SK-N-DZ (cell line): ENCODE data around the gene SNTG2.

Source experiments
- DNase-seq: peaks from one replicate; pipeline ENCODE4 v3.0.0-alpha.2; 2015; ENCODE audit warnings: low spot score

Gene SNTG2

DNA sequence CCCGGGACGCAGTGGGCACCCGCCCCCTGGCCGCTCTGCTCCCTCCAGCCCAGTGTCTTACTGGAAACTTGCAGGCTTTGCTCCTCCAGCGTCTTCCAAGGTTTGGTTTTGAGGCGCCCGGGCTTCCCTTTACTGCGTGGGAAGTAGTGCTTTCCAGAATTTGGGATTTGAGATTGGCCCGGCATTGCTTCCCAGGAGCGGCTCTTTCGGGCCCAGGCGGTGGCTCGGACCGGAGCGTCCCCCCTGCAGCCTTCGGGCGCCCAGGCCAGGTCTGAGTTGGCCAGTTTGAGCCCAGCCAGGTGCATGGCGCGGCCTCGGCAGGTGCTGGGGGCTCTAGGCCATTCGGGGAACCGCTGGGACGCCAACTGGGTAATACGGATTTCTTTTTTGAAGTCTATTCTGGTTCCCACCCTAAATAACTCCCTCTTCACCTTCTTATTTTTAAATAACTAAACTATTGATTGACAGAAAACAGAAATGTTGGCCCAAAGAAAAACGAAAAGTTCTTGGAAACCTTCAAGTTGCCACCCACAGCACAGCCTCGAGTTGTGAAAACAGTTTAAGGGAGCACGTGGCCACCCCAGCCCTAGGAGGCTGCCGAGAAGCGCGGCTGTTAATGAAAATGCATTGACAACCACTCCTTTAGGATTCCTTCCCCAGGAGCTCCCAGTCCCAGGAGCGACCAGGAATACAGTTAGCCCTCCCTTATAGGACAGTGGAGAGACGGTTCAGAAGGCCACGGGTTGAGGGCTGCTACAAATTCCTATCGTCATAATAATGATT is 766 bp downstream of the SNTG2 start:
- DNase-seq = no peak

DNA sequence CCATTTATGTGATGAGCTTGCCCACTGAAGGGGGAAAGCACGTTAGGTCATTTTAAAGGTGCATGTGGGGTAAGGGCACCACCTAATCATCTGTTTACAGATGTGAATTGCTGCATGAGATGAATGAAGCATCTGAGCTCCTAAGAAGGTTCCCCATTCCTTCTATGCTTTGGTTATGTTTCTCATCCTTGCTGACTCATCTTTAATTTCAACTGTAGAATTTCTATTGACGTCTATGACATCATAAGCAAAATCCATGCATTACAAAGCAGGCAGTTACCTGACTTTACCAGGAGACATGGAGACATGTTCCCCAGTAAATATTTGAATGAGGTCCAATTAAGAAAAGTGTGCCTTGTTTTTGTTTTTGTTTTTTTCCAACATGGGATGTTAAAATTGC is 2.8 kb downstream of the SNTG2 start:
- DNase-seq = no peak

DNA sequence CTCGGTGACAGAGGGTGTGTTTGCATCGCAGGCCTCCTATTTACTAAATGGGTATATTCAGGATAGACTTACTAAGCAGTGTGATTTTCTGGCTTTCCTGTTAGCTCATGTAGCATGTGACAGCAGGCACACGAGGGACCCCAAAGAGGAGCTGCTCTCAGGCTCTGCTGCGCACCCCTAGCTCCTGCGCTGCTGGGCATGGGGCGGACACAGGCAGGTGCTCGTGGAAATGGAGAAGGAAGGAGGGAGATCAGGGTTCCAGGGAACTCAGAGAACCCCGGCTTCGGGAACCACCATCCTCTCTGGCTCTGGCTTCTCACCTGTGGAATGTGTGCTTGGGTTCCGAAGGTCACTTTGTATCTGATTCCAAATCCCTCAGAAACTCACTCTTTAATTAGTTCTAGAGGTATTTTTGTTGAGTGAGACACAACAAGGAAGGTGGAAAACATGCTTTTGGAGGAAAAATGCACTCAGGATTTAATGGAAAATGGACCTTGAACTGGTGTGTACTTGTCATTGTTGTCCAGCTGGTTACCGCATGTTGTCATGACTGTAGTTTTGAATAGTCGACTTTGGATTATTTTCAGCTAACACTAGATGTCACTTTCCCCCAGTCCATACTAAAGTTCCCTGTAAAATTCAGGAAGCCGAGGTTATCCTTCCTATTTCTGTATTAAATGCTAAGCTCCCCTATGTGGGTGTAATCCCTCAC is 3.5 kb downstream of the SNTG2 start:
- no peak for DNase-seq

DNA sequence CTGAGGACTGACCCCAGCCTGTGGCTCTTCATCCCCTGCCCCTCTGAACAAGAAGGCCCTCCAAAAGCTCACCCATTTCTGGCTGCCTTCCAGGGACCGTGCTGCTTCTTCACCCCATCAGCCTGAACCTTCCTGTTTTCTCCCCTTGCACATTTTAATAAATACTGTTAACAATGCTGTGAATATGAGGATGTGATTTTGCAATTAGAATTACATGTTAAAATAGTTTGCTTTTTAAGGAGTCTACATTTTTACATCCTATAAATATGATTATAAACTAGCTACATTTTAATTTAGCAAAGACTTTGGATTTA is 4.0 kb downstream of the SNTG2 start:
- no peak for DNase-seq

DNA sequence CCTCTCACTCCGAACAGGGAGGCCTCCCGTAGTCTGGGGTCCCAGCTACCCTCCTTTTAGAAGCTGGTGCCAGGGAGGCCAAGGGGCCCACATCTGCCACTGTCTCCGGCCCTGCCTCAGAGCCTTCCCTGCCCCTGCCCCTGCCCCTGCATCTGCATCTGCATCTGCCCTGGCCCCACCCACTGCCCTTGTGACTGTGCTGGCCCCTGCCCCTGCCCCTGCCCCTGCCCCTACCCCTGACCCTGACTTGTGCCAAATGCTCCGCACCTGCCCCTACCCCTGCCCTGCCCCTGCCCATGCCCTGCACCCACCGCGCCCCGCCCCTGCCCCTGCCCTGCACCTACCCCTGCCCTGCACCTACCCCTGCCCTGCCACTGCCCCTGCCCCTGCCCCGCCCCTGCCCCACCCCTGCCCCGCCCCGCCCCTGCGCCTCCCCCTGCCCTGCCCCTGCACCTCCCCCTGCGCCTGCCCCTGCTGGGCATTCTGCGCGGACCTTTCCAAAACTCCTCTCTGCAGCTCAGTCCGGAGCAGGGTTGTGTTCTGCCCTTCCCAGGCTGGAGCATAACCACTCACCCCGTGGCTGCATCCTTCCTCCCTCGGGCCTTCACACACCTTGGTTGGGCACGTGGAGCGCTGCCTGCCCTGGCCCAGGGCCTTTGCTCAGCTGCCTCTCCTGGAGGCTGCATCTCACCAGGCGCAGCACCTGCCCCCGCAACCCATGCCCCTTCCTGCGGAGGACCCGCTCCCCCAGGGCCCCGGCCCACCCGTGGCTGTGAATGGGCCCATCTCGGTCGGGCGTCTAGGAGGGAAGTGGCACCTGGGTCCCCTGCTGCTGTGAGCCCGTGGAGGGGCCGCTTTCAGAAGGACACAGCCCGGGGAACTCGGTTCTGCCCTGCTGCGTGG is 5.4 kb downstream of the SNTG2 start:
- no peak for DNase-seq

DNA sequence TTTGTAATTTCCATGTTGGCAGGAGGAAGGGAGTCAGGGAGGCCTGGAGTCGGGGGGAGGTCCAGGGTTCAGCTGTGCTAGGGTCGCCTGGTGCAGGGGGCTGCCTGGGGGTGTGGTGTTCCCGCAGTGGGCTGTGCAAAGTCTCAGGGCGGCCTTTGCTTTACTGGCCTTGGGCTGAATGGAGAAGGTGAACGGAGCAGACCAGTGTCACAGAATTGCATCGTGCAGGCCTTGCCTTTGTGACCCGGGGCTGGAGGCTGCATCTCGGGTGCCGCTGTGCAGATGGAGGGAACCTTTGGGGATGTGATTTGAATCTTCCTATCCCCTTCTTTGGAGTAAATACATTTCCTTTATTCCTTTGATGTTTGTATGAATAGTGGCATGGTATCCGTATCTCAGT is 8.8 kb downstream of the SNTG2 start:
- DNase-seq = no peak

DNA sequence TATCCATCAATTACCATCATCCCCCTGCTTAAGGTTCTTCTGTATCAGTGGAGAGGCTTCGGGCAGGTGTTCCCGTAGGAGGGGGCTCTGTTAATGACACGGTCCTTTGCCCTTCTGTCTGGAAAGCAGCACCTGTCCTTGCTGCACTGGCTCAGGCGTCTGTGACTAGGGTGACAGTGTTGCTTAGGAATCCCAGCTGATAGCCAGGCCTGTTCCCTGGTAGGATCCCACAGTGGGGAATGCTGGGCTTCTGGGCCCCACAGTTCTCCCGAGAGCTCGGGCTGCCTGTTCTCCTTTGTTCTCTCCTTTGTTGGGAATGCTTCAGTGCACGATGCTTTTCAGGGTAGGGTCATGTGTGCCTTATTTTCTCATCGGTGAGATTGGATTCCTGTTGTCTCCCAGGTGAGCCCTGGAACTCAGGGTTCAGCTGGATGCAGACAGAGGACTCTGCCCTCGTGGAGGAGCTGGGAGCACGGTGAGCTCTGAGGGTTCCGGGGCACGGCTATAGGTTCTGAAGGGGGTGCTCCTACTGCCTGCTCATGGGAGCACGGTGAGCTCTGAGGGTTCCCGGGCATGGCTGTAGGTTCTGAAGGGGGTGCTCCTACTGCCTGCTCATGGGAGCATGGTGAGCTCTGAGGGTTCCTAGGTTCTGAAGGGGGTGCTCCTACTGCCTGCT is 9.6 kb downstream of the SNTG2 start:
- no peak for DNase-seq

DNA sequence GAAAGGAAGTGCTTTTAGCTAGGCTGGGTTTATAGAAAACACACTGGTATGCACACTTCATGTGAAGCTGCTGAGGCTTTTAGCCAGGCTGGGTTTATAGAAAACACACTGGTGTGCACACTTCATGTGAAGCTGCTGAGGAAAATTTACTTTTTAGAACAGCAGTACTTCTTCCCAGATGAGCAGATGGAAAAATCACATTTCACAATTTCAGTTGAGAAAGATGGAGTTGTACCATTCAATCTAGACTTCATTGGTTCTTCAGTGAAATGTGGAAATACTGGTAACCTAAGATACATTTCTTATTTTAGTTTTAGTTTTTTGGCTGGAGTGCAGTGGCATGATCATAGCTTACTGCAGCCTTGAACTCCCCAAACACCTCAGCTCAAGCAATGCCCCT is 11.1 kb downstream of the SNTG2 start:
- no peak for DNase-seq

DNA sequence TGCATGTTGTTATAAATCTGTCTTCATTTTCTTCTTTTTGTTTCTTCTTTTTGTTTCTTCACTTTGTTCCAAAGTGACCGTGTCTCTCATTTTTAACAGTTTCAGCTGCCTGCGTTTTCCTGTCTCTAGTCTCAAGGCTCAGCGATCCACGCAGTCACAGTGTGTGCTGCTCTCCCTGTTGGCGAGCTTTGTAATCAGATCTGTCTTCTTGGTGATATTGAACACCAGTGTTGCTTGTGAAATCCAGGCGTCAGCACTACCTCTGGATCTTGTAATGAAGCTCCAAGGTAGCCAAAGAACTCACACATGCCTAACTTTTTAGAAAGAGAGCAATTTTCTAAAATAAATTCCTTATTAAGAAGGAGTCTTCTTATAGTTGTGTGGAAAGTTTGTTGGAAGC is 13.2 kb downstream of the SNTG2 start:
- DNase-seq = no peak

DNA sequence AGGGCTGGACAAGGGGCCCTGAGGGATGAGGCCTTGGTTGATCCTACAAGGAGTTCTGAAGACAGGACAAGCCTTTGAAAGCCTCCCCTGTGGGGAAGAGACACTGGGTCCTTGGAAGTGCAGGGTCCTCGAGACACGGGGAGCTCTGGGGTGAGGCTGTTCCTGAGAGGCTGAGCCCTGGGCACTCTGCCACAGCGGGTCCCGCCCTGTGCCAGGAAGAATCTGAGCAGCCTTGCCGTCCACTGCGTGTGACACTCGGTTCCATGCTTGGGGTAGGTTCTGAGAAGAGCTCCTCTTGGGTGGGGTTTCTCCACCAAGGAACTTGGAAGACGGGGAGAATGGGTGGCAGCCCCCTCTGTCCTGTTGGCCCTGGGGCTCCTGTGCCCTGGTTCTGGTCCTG is 13.9 kb downstream of the SNTG2 start:
- no peak for DNase-seq

DNA sequence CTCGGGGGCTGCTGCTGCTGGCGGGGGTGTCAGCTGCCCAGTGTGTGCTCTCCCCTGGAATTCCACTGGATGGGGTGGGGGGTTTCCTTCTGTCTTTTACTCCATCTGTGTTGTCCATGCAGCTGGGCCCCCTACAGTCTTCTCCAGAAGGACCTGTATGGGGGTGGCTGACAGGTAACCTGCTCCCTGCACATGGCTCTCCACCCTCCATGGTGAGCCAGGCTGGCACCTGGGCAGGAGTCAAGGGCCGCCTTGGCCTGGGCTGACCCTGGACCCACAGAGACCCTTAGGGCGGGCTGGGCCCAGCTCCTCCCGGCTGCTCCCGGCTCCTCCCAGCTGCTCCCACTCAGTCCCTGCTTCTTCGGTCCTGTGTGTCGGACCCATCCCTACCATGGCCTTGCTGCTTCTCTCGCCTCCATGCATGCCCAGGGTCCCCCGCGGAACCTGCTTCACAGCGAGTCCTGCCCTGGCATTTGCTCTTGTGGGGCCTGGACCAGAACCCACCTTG is 15.0 kb downstream of the SNTG2 start:
- DNase-seq = no peak

DNA sequence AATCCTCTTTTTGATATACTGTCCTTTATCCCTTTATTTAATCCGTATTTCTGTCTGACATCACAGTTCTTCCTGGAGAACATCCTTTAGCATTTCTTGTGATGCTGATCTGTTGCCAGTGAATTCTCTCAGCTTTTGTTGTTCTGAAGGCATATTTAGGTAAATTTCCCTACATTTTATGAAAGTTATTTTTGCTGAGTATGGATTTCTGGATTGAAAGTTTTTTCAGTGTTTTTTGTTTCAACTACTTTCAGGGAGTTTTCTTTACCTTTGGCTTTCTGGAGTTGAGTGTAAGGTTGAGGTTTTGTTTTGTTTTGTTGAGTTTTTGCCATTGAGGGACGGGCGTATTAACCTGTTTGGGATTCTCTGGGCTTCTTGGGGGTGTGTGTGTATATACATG is 22.5 kb downstream of the SNTG2 start:
- no peak for DNase-seq

DNA sequence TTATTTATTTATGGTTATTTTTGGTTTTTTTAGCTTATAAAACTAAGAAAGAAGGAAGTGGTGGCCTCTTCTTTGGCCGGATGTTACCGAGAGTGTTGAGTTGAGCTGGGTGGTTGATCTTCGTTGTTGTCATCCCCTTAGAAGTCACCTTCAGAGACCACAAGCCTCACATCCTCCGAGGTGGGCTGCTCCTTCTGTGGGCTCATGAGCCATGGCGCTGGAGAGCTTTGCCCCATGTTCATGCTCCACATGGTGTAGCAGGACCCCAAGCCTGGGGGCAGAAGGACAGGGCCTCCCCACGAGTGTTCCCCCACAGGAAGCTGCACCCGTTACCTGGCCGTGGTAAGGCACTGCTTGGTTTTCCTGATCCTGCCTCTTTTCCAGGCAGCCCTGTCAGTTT is 23.4 kb downstream of the SNTG2 start:
- no peak for DNase-seq

DNA sequence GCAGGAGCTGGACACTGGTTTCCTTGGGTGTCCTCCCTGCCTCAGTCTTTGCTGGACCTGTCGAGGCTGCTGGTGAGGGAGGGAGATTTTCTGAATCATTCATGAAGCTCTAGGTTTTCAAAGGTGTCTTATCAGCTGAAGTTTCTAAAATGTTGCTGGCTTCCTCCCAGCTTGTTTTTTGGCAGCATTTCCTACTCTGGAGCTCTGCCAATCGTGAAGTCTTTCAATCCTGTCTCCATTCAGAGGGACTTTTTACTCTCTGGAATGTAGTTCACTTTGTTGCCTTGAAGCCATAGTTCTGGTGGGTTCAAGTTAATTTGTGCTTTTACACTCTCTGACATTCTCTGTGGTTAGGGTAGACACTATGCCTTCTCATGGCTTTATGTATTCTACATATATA is 23.9 kb downstream of the SNTG2 start:
- no peak for DNase-seq

DNA sequence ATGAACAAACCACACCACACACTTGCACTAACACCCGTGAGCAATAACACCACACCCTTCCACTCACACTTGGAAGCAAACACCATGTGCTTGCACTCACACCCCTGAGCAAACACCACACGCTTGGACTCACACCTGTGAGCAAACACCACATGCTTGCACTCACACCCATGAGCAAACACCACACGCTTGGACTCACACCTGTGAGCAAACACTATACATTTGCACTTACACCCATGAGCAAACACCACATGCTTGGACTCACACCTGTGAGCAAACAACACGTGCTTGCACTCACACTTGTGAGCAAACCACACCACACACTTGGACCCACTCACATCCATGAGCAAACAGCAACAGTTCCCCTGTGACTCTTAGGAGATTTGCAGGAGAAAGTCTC is 24.4 kb downstream of the SNTG2 start:
- DNase-seq = no peak

DNA sequence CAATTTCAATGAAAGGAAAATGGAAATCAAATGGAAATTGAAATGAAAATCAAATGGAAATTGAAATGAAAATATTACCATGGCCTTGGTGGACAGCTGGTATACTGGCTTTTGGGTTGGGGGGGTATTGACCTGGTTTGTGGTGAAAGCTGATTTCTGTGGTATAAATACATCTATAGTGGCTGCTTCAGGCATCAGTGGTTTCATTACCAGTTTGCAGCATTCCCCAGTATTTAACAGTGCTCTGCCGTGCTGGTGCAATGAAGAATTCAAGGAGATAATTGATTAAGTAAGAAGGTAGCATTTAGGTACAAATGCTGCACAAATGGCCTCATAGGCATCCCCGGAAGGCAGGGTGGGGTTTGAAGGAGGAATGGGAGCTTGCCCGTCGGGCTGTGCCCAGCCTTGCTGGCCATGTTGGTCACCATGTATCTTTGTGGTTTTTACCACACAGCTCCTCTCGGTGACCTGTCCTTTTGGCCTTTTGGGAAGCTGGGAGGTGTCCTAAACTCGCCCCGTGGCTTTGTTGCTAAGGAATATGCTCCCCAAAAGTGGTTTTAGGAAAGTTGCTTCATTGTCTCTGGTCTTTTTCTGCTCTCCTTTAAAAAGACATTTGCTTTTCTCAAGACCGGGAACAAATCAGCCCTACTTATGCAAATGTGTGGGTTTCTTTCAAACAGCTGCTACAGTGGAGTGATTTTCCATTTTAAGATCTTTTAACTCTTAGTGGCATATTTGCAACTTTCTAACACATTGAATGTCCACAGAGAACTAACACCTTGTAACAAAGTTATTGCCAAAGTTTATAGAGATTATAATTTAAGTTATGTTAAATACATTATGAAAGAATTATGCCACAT is 28.6 kb downstream of the SNTG2 start:
- DNase-seq = no peak

DNA sequence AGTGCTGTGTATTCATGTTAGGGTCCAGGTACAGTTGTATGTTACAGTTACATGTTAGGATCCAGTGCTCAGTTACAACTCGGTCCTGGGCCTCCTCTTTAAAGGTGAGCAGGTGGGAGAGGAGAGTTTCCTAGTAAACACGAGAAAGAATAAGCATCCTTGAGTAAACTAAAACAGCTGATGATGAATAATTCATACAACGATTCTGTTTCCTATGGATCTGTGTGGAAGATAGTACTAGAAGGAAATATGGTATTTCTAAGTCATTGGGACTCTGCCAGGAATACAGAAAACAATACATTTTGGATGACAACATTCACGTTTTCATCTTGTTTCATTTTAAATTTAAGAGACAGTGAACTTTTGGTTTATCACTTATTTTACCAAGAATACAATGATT is 29.5 kb downstream of the SNTG2 start:
- no peak for DNase-seq

DNA sequence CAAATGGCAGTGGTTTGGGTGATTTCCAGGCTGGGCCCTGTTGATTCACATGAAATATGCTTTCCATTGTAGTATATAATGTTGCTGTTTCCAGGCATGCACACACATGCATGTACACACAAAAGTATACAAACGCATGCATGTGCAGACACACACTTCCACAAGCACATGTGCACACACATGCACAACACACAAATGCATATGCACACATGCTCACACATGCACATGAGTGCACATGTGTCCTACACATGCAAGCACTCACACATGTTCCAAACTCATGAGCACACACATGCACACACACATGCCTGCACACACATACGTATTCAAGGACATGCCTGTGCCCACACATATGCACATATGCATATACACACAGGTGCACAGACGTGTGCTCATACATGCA is 30.6 kb downstream of the SNTG2 start:
- no peak for DNase-seq

DNA sequence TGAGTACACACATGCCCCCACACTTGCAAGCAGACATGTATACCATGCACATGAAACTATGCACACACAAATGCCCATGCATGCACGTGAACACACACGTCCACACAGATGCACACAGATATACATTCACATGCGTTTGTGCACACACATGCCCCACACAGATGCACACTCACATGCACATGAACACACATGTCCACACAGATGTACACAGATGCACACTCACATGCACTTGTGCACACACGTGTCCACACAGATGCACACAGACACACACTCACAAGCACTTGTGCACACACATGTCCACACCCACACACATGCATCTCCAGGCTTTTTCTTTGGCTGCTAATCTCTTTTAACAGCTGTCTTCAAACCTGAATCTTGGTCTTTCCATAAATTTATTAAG is 31.1 kb downstream of the SNTG2 start:
- no peak for DNase-seq

DNA sequence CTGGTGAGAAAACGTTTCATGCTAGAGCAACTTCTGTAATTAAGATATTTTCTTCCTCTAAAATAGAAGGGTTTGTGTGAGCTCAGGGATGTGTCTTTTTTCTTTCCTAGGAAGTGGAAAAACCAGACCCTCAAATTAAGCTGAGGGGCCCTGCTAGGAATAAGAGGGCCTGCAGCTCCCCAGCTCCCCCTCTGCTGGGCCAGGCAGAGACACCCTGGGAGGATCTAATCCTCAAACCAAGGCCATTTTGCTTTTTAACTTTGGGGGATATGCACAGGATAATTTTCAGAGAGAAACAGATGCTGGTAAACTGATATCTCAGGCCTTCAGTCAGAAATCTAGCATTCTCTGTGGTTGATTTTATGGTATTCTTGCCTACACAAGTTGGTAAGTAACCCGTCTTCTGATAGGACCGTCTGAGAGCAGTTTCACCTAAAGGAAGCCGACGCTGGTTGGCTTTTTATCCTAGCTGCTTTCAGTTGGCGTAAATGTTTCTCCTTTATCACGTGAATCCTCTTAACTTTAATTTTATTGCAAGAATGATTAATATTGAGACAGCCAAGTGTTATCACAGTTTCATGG is 34.8 kb downstream of the SNTG2 start:
- DNase-seq = no peak
